ENCODE data around the gene ACVR1C. TPM values are rescaled to one million over a fixed set of nuclear protein-coding genes. Genes with fewer than 3 reads are reported as not detected.

ACVR1C gene
- total RNA-seq, 1 experiment from 2014 or later = 0.99 TPM

DNA sequence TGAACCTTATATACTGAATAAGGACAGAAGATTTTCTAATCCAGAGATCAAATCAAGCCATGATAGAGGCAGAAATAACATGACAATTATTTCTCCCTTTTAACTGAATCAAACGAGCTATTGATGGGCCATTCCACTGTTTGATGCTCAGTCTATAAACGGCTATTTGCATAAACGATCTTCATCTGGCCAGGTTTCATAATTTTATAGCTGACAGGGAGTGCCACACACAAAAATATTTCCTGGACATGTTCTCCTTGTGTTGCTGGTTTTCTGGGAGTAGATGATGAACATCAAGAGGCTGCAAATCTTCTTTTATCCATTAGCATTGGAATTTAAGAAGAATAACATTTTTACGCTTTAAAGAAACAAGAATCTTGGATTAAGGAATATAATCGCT is 63.1 kb downstream of the ACVR1C start:
- CTCF ChIA-PET = interaction anchor here (0.5 kb wide), 1 partner anchor 1046 kb away, joined by 4 read pairs; no protein-coding TSS in a partner anchor
- no TSS peak for BruUV-seq (replicated peaks)
- intact Hi-C loops (cut with micrococcal nuclease; ENCODE audit: unreplicated experiment) = no loop called here
- no peaks in the 10 kb centered on the region for H3K27me3 Mint-ChIP-seq (ENCODE audit: unreplicated experiment)
- H3K4me3 Mint-ChIP-seq (ENCODE audit: low read depth, unreplicated experiment) = no peak overlapping the region
- H3K4me1 Mint-ChIP-seq (ENCODE audit: low read depth, unreplicated experiment) = no peaks in the 10 kb centered on the region
- TF ChIP-seq CTCF (IDR thresholded peaks at IDR 0.05; ENCODE audit: unreplicated experiment) = no peak
- no peak overlapping the region for H3K27ac Mint-ChIP-seq (ENCODE audit: unreplicated experiment)
- no peak for DNase-seq
- H3K9me3 Mint-ChIP-seq (ENCODE audit: low read depth, unreplicated experiment) = no peaks in the 10 kb centered on the region
- H3K36me3 Mint-ChIP-seq (ENCODE audit: insufficient read depth, unreplicated experiment) = no peaks in the 10 kb centered on the region

- Mint-ChIP-seq H3K27ac (ENCODE audit: unreplicated experiment) (no peak overlapping the region), H3K27me3 (ENCODE audit: unreplicated experiment) (peaks cover 13% of the 10 kb centered on the region), H3K9me3 (ENCODE audit: low read depth, unreplicated experiment) (no peaks in the 10 kb centered on the region), H3K4me1 (ENCODE audit: low read depth, unreplicated experiment) (no peaks in the 10 kb centered on the region), H3K36me3 (ENCODE audit: insufficient read depth, unreplicated experiment) (no peaks in the 10 kb centered on the region), H3K4me3 (ENCODE audit: low read depth, unreplicated experiment) (no peak overlapping the region)
- CTCF ChIA-PET = no interaction called here
- TF ChIP-seq CTCF (IDR thresholded peaks at IDR 0.05; ENCODE audit: unreplicated experiment) = no peak
- intact Hi-C loops (cut with micrococcal nuclease; ENCODE audit: unreplicated experiment) = no loop called here
- no peak for DNase-seq
- BruUV-seq (replicated peaks) = no TSS peak
Observed at GRCh38 chr2:157559890-157560289, 68.8 kb downstream of the ACVR1C start.

DNA sequence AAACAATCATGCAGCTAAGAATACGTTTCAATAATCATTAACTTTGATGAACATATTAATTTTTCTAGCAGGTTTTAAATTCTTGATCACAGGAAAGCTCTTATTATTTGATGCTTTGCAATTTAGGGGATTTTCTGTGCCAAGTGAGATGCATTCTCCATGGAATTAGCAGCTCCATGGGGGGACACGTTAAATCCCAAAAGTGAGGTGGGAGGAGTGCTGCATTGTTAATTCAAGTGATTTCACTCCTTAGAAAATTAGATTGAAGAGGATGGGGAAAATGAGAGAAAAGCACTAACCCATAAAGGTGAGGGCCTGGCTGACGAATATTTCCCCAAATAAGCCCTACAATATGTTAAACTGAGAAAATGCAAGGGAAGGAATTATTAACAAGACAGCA is 69.2 kb downstream of the ACVR1C start:
- Mint-ChIP-seq H3K4me3 (ENCODE audit: low read depth, unreplicated experiment) (no peak overlapping the region), H3K9me3 (ENCODE audit: low read depth, unreplicated experiment) (no peaks in the 10 kb centered on the region), H3K27ac (ENCODE audit: unreplicated experiment) (no peak overlapping the region), H3K4me1 (ENCODE audit: low read depth, unreplicated experiment) (no peaks in the 10 kb centered on the region), H3K36me3 (ENCODE audit: insufficient read depth, unreplicated experiment) (no peaks in the 10 kb centered on the region), H3K27me3 (ENCODE audit: unreplicated experiment) (peaks cover 13% of the 10 kb centered on the region)
- CTCF ChIA-PET = no interaction called here
- BruUV-seq (replicated peaks) = no TSS peak
- intact Hi-C loops (cut with micrococcal nuclease; ENCODE audit: unreplicated experiment) = no loop called here
- DNase-seq = no peak
- no peak for TF ChIP-seq CTCF (IDR thresholded peaks at IDR 0.05; ENCODE audit: unreplicated experiment)

- Mint-ChIP-seq H3K4me1 (ENCODE audit: low read depth, unreplicated experiment) (no peaks in the 10 kb centered on the region), H3K27ac (ENCODE audit: unreplicated experiment) (no peak overlapping the region), H3K36me3 (ENCODE audit: insufficient read depth, unreplicated experiment) (no peaks in the 10 kb centered on the region), H3K4me3 (ENCODE audit: low read depth, unreplicated experiment) (no peak overlapping the region), H3K9me3 (ENCODE audit: low read depth, unreplicated experiment) (no peaks in the 10 kb centered on the region), H3K27me3 (ENCODE audit: unreplicated experiment) (peaks cover 13% of the 10 kb centered on the region)
- intact Hi-C loops (cut with micrococcal nuclease; ENCODE audit: unreplicated experiment) = no loop called here
- no peak for TF ChIP-seq CTCF (IDR thresholded peaks at IDR 0.05; ENCODE audit: unreplicated experiment)
- DNase-seq = no peak
- BruUV-seq (replicated peaks) = no TSS peak
- CTCF ChIA-PET = interaction anchor here (0.7 kb wide), 1 partner anchor 25 kb away, joined by 3 read pairs; no protein-coding TSS in a partner anchor
Observed at GRCh38 chr2:157559061-157559460, 69.6 kb downstream of the ACVR1C start.

Data from Calu3 (cell line).